ENCODE data around the gene KRTAP17-1.
"Not testable (repeated sequence)": the region's sequence is repeated elsewhere in the genome, so short reads cannot be mapped to it uniquely, and the experiment has no call there.

KRTAP17-1 gene

DNA sequence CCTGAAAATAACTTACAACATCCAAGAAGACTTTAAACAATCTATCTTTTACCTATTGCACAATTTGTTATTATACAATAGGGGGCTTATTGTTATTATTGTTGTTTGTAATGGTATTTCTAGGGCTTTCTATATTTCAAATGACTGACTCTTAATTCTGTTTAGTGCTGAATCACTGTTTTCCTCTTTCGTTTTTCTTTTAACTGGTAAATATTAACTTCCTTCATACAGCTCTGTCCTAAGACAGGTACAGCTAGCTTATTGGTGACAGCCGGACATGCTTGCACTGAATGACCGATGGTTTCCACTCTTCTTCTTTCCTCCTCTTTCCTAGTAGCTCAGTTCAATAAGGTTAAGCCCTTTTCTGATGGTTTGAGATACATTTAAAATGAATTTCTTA, 28.5 kb downstream of the KRTAP17-1 start:
- no peak overlapping the region for H3K4me3 ChIP-seq (ENCODE audit: control insufficient read depth, low read depth, low read length)
- DNase-seq (ENCODE audit: low read depth) = no peak
- TF ChIP-seq, protein P1, sequence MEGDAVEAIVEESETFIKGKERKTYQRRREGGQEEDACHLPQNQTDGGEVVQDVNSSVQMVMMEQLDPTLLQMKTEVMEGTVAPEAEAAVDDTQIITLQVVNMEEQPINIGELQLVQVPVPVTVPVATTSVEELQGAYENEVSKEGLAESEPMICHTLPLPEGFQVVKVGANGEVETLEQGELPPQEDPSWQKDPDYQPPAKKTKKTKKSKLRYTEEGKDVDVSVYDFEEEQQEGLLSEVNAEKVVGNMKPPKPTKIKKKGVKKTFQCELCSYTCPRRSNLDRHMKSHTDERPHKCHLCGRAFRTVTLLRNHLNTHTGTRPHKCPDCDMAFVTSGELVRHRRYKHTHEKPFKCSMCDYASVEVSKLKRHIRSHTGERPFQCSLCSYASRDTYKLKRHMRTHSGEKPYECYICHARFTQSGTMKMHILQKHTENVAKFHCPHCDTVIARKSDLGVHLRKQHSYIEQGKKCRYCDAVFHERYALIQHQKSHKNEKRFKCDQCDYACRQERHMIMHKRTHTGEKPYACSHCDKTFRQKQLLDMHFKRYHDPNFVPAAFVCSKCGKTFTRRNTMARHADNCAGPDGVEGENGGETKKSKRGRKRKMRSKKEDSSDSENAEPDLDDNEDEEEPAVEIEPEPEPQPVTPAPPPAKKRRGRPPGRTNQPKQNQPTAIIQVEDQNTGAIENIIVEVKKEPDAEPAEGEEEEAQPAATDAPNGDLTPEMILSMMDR (IDR thresholded peaks at IDR 0.05; ENCODE audit: control insufficient read depth, insufficient read depth, low read depth, low read length, missing control alignments) = no peak

DNA sequence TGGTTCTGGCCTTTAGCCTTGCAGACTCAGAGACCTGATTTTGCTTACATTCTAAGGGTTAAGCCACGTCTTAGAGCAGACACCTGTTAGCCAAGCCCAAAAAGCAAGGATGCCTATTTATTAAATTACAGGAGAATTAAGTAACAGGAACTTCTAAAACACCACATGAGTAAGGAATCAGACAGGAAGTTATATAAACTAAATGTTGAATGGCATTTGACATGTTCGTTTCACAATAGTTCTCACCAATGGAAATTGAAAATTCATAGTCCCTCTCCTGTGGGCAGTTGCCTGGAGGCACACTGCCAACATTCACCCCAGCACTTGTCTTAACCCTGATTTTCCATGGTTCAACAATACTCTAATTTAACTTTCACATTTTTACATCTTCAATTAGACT, 31.0 kb downstream of the KRTAP17-1 start:
- H3K4me3 ChIP-seq (ENCODE audit: control insufficient read depth, low read depth, low read length) = no peak overlapping the region

DNA sequence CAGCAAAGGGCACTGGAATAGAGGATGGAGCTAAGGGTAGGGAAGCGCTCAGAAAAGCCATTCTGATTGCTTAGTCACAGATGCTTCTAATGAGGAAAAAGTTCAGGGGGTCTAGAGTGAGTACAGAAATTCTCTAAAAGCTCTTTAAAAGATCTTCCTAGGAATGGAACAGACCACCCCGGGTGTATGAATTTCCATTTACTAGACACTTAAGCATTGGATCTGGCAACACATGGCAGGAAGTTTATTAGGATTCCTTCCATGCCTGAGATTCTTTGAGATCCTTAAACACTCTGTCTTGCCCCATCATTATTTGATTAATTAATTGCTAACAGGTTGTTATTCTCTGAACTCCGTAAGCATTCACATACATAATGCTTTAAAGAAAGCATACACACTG, 31.5 kb downstream of the KRTAP17-1 start:
- TF ChIP-seq, protein P1 (IDR thresholded peaks at IDR 0.05; ENCODE audit: control insufficient read depth, insufficient read depth, low read depth, low read length, missing control alignments) = no peak
- no peak overlapping the region for H3K4me3 ChIP-seq (ENCODE audit: control insufficient read depth, low read depth, low read length)
- DNase-seq (ENCODE audit: low read depth) = peak; percentile 75

More for the DNA sequence above, 31.0 kb downstream of the KRTAP17-1 start:
- TF ChIP-seq, protein P1 (IDR thresholded peaks at IDR 0.05; ENCODE audit: control insufficient read depth, insufficient read depth, low read depth, low read length, missing control alignments) = no peak
- DNase-seq (ENCODE audit: low read depth) = no peak

DNA sequence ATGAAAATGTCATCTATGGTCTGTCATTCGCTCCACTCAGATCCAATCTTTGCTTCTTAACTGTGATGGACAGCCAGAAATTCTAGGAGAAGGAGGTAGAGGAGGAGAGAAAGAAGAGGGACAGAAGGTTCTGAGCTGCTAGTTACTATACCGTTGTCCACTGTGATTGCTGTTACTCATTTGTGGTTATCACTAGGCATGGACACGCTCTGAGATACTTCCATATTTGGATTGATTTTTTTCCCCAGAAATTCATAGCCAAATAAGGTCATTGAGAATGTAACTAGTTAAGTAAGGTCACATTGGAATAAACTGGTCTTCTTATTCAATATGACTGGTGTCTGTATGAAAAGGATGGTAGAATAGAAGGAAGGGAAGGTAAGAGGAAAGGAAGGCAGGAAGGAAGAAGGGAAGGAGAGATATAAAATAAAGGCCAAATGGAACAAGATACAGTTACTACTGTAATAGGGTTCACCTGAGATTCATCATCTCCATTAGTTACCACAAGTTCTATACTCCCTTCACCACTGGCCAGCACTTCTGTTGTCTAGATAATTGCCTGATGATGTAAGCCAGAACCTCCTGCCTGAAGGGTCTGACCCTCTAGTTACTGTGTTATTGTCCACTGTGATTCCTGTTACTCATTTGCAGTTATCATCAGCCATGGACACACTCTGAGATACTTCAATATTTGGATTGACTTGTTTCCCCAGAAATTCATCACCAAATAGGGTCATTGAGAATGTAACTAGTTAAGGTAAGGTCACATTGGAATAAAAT, 37.1 kb downstream of the KRTAP17-1 start:
- no peak overlapping the region for H3K4me3 ChIP-seq (ENCODE audit: control insufficient read depth, low read depth, low read length)
- TF ChIP-seq, protein P1 (IDR thresholded peaks at IDR 0.05; ENCODE audit: control insufficient read depth, insufficient read depth, low read depth, low read length, missing control alignments) = no peak
- DNase-seq (ENCODE audit: low read depth) = no peak

DNA sequence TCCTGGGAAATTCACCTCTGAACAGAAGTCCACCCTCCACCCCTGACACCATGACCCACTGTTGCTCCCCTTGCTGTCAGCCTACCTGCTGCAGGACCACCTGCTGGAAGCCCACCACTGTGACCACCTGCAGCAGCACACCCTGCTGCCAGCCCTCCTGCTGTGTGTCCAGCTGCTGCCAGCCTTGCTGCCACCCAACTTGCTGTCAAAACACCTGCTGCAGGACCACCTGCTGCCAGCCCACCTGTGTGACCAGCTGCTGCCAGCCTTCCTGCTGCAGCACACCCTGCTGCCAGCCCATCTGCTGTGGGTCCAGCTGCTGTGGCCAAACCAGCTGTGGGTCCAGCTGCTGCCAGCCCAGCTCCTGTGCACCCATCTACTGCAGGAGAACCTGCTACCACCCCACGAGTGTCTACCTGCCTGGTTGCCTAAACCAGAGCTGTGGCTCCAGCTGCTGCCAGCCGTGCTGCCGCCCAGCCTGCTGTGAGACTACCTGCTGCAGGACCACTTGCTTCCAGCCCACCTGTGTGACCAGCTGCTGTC, 39.8 kb downstream of the KRTAP17-1 start, which contains the start of gene KRTAP9-7:
Gene KRTAP9-7, plus strand, starts transcription at position 51 of the 543 bp plus-strand sequence. Its CDS starts 0 bp downstream, at position 51.
- H3K4me3 ChIP-seq (ENCODE audit: control insufficient read depth, low read depth, low read length); DNase-seq (ENCODE audit: low read depth): not testable (repeated sequence)

DNA sequence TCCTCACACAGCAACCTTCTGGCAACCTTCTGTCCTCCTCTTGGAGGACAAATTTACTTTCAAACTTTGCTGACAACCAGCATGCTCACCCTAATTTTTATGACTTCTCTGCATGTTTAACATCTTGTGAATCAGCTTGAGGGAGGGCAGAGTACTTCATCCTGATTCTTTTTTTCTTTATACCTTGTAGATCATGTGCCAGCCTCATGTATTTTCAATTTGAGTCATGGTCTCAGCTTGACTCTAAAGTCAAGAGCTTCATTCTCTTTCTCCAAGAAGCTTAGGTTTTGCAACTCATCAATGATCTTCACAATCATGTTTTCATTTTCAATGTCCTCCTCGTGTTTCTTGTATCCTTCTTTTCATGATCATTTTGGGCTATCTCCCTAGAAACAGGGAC, 43.7 kb downstream of the KRTAP17-1 start:
- no peak for DNase-seq (ENCODE audit: low read depth)
- TF ChIP-seq, protein P1 (IDR thresholded peaks at IDR 0.05; ENCODE audit: control insufficient read depth, insufficient read depth, low read depth, low read length, missing control alignments) = no peak
- H3K4me3 ChIP-seq (ENCODE audit: control insufficient read depth, low read depth, low read length) = no peak overlapping the region

DNA sequence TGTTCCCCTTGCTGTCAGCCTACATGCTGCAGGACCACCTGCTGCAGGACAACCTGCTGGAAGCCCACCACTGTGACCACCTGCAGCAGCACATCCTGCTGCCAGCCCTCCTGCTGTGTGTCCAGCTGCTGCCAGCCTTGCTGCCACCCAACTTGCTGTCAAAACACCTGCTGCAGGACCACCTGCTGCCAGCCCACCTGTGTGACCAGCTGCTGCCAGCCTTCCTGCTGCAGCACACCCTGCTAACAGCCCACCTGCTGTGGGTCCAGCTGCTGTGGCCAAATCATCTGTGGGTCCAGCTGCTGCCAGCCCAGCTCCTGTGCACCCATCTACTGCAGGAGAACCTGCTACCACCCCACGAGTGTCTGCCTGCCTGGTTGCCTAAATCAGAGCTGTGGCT, 44.2 kb downstream of the KRTAP17-1 start:
- H3K4me3 ChIP-seq (ENCODE audit: control insufficient read depth, low read depth, low read length); DNase-seq (ENCODE audit: low read depth): not testable (repeated sequence)
